Activated CD4-positive, alpha-beta T cell treated with anti-CD3 and anti-CD28 coated beads, Interleukin-2, amount 50 U/mL, for 16 hours (primary cell): Measurements from ENCODE around the gene OR4C11.

Source experiments
- DNase-seq: peaks from one replicate; pipeline ENCODE4 v3.0.0-alpha.2; 2020

The OR4C11 gene

GRCh38 chr11:55607545-55607944, at the start of gene OR4C11:
OR4C11 (minus strand) TSS chr11:55607645; CDS start chr11:55604373, 3,272 bp downstream.
- DNase-seq: no peak

- DNase-seq: no peak
Observed at GRCh38 chr11:55655096-55655495, 47.7 kb upstream of the OR4C11 start.

- no peak for DNase-seq
Observed at GRCh38 chr11:55652560-55652959, 45.1 kb upstream of the OR4C11 start.

- no peak for DNase-seq
Observed at GRCh38 chr11:55648027-55648426, 40.6 kb upstream of the OR4C11 start, which contains the start of gene OR4S2. OR4S2 (plus strand) TSS chr11:55648327; CDS start chr11:55650904, 2,577 bp downstream.

- DNase-seq: no peak
Observed at GRCh38 chr11:55634813-55635212, 27.4 kb upstream of the OR4C11 start, which contains the start of gene OR4P4. OR4P4 (plus strand) TSS chr11:55635113.

- no peak for DNase-seq
Observed at GRCh38 chr11:55624531-55624930, 17.1 kb upstream of the OR4C11 start.

GRCh38 chr11:55572548-55572947, 34.9 kb downstream of the OR4C11 start:
- no peak for DNase-seq

GRCh38 chr11:55571828-55572227, 35.6 kb downstream of the OR4C11 start, which contains the start of gene OR4C16:
OR4C16 (plus strand) TSS chr11:55572128; CDS start chr11:55572128, 0 bp downstream.
- no peak for DNase-seq

GRCh38 chr11:55554169-55554568, 53.3 kb downstream of the OR4C11 start, which contains the start of gene OR4C15:
OR4C15 (plus strand) TSS chr11:55554469; CDS start chr11:55554469, 0 bp downstream.
- no peak for DNase-seq
